Nucleus accumbens (tissue), 56 donors: ENCODE results near the gene INO80.
"Not testable (repeated sequence)": the region's sequence is repeated elsewhere in the genome, so short reads cannot be mapped to it uniquely, and the experiment has no call there.

Experiments
- DNase-seq, 56 donors: peaks; one replicate each; lab custom pipeline; 2025; lab: John Stamatoyannopoulos, UW

Gene INO80

GRCh38 chr15:41116116-41116961 lies at the start of gene INO80:
TSS of gene INO80 (minus strand) at chr15:41116280. CDS start at chr15:41096310, 19,970 bp downstream.
- DNase-seq = peak; percentile 66 to 99 (median 96)

- no peak for DNase-seq
These were observed 45.7 kb upstream of the INO80 start for GRCh38 chr15:41161736-41162135.

- DNase-seq = no peak
These were observed 45.3 kb upstream of the INO80 start for GRCh38 chr15:41161336-41161735.

GRCh38 chr15:41160639-41161315 lies 44.7 kb upstream of the INO80 start:
- DNase-seq = no peak

- no peak for DNase-seq
These were observed 38.3 kb upstream of the INO80 start for GRCh38 chr15:41154412-41154811.

GRCh38 chr15:41153733-41154132 lies 37.7 kb upstream of the INO80 start:
- no peak for DNase-seq

GRCh38 chr15:41151451-41152005 lies 35.4 kb upstream of the INO80 start:
- no peak for DNase-seq

- no peak for DNase-seq
These were observed 34.2 kb upstream of the INO80 start for GRCh38 chr15:41150279-41150678.

GRCh38 chr15:41148065-41148464 lies 32.0 kb upstream of the INO80 start:
- no peak for DNase-seq

GRCh38 chr15:41139619-41140018 lies 23.5 kb upstream of the INO80 start:
- DNase-seq = no peak

GRCh38 chr15:41139112-41139511 lies 23.0 kb upstream of the INO80 start:
- DNase-seq = not testable (repeated sequence)

- DNase-seq = not testable (repeated sequence)
These were observed 19.5 kb upstream of the INO80 start for GRCh38 chr15:41135580-41135979.

GRCh38 chr15:41133454-41133853 lies 17.4 kb upstream of the INO80 start:
- no peak for DNase-seq

- DNase-seq = not testable (repeated sequence)
These were observed 16.0 kb upstream of the INO80 start for GRCh38 chr15:41132094-41132493.

GRCh38 chr15:41128174-41128902 lies 12.3 kb upstream of the INO80 start:
- no peak for DNase-seq

GRCh38 chr15:41125931-41126642 lies 10.0 kb upstream of the INO80 start:
- DNase-seq = no peak

- DNase-seq = no peak
These were observed 9.1 kb upstream of the INO80 start for GRCh38 chr15:41125063-41125669.

GRCh38 chr15:41124058-41124457 lies 8.0 kb upstream of the INO80 start:
- DNase-seq = no peak

GRCh38 chr15:41122849-41123248 lies 6.8 kb upstream of the INO80 start:
- no peak for DNase-seq

GRCh38 chr15:41121951-41122350 lies 5.9 kb upstream of the INO80 start:
- no peak for DNase-seq
